GM18499 (cell line): ENCODE data around the gene ZFP36L1.
"Not testable (repeated sequence)": the region's sequence is repeated elsewhere in the genome, so short reads cannot be mapped to it uniquely, and the experiment has no call there.

ENCODE experiments used
- ATAC-seq: cut with Tn5 transposase; IDR thresholded peaks from one replicate; pipeline ENCODE4 v1.9.1; 2021; ENCODE audit warnings: moderate number of reproducible peaks; ENCODE audit not compliant: insufficient read depth, unreplicated experiment

The ZFP36L1 gene

DNA sequence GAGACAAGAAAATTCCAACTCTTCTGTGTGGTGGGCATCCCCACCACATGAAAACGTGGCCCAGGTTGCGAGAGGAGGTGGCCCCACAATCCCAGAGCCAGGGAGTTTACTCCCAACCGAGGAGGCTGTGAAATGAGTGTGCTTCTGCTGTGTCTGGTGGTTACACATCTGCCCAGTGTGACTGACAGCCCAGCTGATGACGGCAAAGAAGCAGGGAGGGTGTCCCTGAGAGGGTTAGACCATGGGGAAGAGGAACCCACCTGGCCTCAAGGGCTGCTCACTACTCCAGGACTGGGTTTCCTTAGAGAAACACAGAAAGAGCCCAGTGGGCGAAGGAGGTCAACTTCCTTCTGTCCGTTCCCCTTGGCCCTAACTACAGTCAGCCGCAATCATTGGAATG is 24.6 kb downstream of the ZFP36L1 start:
- ATAC-seq = no peak

DNA sequence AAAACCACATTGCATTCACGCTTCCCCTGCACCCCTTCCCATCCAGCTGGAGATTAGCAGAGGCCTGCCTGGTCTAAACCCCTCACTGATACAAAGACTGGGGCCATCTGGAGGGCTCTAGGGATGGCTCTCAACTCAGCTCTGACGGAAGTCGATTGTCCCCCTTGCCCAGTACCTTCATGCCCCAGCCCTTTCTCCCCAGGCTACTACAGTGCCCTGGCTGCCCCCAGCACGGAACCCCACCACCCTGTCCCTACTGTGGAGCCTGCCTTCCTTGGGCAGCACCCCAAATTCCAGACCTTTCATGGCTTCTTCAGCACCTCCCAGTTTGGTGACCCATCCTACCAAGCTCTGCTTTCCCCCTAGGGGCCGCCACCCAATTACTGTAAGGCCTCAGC is 25.6 kb downstream of the ZFP36L1 start:
- no peak for ATAC-seq

DNA sequence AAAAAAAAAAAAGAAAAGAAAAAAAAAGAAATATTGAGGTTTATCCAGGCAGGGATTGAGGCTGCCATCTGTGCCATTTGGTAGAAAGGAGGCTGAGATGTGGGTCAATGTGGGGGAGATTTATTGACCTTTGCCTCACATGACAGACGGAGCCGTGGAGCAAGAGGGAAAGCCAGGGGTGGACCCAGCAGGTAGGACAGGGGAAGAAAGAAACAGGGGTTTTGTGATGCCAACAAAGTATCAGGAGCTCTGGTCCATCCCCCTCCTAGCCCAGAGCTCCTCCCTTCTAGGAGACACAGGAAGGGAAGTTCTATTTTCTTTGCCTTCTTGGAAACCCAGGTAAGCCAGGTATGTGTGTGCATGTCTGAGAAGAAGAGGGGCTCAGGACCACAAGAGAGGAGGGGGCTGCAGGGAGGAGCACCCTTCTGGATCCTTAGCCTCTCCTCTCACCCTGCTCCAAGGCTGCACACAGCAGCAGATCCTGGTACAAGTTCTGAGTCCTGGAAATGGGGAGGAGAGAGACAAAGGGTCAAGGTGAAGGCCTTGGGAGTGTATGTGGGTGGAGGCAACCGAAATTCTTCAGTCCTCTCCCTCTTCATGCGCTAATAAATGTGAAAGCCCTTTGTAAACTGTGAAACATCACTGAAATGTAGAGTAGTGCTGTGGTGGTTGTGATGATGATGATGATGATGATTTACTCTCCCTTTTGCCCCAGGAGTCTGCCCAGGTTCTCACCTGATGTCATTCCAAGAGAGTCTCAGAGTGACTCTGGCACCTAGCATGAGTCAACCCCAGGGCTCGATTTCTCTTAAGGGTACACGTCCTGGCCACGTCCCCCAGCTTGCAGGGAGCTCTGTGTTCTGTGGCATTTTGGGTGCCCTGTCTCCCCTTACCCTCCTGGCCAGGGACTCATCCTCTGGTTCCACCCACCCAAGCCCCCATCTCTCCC is 26.3 kb downstream of the ZFP36L1 start:
- ATAC-seq = no peak

DNA sequence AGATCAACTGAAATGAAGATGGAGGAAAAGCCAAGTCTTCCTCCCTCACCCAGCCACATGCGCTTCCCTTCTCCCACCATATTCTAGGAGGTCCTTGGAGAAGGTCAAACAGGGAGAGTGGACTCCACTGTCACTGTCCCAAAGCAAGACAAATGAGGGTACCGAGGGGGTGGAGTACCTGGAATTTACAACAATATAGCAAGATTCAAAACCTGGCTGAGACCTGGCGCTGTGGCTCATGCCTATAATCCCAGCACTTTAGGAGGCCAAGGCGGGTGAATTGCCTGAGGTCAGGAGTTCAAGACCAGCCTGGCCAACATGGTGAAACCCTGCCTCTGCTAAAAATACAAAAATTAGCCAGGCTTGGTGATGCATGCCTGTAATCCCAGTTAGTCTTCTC is 29.0 kb downstream of the ZFP36L1 start:
- ATAC-seq = not testable (repeated sequence)

DNA sequence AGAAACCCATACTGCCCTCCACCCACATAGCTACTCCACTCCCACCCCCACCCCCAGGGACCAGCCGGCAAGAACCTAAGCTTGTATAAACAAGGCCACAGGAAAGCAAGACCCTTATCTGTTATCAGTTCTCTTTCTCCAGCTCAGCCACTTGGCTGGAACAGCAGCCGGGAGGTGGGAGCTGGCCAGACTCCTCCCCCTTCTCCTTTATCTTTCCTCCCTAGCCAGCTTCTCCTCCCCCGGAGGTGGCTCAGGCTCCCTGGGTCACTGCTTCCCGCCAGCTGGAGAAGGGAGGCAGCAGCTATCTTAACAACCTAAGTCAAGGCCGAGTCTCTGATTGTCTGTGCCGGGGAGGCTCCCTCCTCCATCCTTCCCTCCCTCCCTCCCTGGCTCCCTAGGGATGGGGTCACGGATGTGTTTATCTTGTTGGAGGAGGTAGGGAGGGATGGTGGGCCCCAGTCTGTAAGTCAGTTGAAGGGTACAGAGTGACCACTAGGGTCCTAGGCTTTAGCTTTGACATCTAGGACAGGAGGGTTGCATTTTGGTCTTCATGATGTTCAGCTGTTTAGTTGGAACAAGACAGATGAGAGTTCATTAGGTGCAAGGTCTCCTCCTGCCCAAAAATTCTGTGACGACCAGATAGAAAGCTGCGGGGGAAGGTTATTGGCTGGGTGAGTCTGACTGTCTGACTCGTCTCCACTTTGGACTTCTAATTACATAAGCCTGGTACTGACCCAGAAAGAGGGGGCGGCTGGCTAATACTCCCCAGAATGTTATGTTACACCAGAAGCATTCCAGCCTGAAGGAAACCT is 29.7 kb downstream of the ZFP36L1 start:
- ATAC-seq = no peak

DNA sequence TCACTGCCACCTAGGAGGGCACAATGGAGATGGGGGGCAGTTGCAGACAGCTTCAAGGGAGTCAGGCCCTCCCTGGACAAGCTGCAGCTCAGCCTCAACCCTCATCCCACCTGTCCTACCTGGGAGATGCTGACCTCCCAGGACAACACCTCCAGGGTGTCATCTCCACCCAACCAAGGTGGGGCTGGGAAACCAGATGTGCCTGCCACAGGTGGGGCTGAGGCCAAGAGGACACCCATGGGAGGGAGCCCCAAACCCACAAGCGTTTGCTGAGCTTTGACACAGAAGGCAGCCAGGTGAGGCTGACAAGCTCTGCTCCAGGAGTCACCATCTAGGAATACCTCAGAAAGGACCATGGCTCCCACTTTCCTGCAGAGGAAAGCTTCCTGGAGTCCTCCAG is 31.5 kb downstream of the ZFP36L1 start:
- no peak for ATAC-seq

DNA sequence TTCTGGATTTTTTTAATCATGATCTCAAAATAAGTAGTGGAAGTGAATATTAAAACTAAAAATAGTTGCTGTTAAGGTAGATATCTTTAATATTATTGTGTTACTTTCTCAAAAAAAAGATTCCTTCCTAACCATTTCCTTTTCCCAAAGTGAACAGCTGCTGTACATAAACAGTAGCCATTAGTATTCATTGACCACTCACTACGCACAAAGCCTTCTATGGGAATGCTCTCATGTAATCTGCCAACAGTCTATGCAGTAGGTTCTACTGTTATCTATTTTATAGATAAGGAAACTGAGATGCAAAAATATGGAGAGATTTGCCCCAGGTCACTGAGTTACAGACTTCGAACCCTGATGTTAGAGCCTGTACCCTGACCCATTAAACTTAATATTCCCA is 32.1 kb downstream of the ZFP36L1 start:
- no peak for ATAC-seq

DNA sequence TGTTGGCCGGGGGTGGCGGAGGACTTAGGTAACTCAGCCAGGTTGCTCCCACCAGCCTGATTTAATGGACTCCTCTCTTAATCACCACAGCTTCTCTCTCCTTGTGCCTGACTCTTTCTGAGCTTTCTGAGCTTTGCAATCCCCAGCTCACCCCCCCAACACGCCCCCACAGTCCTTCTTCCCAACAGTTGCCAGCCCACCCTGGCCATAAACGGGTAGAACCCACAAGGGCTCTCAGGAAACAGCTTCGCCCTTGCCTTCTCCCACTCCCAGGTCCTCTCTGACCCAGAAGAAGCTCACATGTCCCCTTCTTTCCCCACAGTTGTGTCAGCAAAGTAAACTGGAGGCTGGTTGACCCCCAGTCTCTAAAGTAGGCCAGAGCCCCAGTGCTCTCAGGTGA is 32.9 kb downstream of the ZFP36L1 start:
- ATAC-seq = no peak

DNA sequence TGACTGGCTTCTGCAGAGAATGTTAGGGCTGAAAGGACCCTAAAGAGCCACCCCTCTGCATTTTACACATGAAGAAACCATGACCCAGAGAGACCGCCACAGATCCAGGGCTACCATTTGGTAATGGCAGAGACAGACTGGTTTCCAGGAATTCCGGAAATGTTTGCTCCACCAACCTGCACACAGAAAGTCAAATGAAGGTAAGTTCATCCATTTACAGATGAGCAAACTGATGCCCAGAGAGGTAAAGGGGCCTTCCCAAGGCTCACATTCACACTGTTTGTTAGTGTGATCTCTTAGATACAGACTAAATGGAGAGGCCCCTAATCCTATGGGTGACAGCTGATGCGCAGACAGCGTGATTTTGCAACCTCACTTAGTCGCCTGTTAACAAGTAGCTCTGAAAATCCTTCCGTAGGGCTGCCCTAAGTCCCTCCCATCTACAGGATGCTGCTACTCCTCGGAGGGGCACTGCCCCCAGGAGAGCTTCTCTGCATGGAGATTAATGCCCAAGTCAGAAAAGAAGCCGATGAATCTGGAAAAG is 33.8 kb downstream of the ZFP36L1 start:
- no peak for ATAC-seq

DNA sequence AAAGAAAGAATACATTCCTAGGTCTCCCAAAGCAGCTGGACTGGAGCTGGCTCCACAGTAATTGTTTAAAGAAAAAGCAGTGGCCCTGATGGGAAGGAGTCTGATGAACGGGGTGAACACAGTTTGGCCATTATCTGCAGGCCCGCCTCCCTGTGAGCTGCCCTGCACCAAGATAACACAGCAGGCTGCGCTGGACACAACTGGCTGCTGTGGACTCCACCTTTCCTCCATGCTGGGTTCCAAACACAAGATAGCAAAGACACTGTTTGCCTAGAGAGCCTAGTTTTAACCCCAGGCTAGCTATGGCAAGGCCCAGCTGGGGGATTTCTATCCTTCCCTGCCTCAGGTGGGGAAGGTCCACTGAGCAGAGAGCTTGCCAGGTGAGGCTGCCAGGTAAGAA is 34.6 kb downstream of the ZFP36L1 start:
- ATAC-seq = no peak

DNA sequence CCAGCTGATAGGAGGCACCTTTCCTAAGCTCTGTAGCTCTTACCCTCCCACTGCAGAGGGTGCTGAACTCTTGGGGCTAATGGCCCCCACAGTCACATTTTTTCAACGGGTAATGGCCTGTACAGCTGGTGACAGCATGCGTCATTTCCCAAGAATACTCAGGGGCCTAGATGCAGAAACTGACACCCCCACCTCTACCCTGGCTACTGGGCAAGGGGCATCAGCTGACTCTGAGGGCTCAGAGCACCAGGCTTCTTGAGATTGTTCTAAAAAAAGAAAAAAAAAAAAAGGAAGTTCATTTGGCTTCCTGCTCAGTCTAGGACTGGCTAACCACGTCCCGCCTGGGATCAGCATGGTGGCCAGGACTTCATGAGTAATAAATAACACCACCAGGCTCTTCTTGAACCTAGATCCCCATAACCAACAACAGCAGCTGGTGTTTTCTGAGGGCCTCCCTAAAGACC is 35.2 kb downstream of the ZFP36L1 start:
- ATAC-seq = no peak

DNA sequence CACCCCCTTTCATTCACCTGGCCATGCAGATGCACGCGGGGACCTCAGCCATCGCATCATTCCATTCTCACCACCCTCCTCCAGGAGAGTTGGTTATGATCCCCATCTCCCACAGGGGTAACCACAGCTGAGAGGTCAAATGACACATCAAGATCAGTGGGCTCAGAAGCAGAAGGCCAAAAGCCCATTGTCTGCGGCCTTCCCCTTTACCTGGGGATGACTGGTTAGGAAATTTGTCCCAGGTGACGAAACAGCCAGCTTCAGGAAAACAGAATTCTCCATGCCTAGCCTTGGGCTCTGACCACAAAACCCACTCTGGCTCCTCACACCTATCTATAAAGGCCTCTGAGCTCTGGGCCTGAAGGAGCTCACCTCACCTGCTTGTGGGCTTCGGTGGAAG is 36.1 kb downstream of the ZFP36L1 start:
- no peak for ATAC-seq

DNA sequence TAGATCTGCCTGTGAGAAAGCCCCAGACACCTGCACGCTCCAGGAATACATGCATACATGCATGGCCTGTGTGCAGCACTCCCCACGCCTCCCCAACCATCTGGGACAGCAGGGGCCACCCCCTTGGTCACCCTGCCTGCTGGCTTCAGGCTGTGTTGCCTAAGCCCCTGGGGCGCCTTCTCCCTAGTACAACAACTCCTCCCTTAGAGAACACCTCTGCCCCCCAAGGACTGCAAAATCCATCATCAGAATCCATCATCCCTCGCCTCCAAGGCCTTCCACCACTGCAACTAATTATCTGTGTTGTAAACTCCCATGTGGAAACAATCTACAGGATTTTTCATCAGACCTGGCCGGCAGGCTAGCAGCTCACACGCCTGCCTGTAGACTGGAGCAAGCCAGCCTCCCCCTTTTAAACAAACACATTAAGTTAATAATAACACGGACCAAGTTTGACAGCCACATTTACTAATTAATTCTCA is 36.8 kb downstream of the ZFP36L1 start:
- ATAC-seq = no peak

DNA sequence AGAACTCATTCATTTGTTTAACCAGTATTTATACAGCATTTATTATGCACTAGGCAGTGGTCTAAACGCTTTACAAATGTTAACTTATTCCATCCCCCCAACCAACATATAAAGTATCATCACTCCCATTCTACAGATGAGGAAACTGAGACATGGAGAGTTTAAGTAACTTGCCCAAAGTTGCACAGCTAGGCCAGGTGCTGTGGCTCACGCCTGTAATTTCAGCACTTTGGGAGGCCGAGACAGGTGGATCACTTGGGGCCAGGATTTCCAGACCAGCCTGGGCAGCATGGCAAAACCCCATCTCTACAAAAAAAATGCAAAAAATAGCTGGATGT is 37.9 kb downstream of the ZFP36L1 start:
- no peak for ATAC-seq

DNA sequence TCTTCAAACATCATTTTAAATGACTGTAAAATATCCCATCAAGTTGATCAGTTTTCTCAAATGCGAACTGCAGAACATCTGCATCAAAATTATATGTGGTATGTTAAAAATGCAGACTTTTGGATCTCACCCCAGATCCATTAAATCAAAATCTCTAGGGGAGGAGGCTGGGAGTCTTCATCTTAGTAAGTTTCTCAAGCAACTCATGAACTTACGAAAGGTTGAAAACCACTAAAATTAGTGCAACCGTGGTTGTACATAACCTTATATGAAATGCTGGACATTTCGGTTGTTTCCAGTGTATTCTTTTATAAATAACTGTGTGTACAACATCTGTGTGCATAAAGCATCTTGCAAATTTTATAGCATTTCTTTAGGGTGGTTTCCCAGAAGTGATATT is 39.2 kb downstream of the ZFP36L1 start:
- ATAC-seq = no peak

DNA sequence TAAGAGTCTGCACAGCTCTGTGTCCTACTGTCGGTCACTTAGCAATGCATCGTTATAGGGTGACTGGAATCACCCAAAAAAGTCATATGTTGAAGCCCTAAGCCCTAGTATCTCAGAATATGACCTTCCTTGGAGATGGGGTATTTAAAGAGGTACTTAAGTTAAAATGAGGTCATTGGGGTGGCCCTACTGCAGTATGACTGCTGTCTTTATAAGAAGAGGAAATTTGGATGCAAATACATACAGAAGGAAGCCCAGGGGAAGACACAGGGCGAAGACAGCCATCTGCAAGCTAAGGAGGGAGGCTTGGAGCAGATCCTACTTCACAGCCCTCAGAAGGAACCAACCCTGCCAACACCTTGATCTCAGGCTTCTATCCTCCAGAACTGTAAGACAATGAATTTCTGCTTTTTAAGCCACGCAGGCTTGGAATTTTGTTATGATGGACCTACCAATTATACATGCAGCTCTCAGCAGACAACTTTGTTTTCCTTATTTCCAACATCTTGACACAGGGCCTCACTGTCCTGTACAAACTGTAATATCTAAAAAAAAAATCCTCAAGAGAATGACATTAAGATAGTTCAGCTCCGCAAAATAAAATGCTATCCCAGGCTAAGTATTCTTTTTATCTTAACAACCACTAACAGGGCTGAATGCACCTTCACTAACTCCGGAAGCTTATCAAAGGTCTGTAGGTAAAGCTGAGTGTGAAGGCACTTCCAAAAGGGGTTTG is 40.4 kb downstream of the ZFP36L1 start:
- no peak for ATAC-seq

DNA sequence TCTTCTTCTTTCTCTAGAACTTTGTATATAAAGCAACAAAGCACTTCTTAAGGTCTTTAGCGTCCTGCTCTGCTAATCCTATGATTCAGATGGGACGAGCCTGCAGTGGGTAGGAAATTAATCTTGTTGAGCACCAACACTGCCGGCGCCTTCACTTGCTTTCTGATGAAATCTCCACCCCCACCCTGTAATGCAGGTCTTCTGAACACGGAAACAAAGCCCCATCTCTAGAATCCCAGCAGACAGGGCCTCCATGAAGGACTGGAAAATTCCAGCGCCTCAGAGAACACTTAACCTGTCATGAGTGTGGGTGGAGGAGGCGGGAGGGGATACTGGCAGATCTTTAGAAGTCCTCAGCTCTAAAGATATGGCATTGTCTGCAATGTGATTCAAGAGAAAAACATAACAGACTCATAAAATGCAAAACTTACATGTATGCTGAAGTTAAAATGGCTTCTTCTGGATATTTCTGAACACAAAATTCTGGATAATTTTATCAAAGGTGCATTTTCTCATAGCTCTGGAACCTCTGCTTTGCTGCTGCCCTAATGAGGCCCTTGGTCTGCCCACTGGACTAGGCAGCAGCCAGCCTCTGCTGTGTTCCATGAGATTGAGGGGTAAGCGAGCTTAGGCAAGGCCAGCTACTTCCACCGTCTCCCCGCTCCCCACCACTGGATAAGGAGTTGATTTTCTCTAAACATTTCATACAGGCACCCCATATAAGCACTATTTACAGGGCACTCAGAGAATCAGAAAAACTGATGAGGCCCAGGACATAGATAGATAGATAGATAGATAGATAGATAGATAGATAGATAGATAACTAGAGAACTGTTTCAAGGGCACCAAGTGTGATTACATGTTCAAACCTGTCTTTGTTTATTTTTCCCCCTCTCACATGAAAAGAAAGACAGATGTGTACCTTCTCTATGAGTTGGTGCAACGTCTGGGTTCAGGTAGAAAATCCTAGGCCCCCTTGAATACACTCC is 43.1 kb downstream of the ZFP36L1 start:
- ATAC-seq = no peak

DNA sequence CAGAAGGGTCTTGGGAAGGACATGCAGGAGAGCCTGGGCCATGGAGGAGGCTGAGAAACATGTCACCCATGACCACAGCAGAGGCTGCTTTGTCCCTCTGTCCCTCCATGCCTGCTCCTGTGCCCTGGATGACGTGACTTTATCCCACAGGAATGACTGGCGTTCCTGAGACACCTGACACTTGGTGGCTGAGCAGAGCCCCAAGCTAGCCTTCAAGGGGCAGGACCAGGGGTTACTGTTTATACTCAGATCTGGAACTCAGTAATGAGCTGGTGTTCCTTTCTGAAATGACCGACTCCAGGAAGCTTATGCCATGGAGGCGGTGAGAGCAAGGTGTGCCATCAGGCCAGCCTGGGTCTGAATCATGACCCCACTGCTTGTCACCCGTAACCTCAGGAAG is 44.2 kb downstream of the ZFP36L1 start:
- no peak for ATAC-seq

DNA sequence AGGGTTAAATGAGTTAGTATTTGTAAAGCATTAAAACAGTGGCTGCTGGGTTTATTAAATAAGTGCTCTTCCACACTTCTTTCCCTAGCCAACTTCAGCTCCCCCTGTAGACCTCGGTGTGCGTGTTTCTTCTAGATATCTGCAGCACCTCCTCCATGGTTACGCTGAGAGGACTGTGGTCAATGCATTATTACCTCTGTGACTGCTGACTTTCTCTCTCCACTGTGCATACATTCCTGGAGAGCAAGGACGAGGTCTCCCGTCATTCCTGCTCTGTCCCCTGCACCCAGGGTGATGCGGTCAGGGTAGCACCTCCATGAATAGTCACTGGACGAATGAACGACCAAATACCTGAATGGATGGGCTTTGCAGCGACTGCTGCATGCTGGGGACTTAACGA is 44.6 kb downstream of the ZFP36L1 start:
- no peak for ATAC-seq
